Choroid plexus epithelial cell (primary cell): ENCODE results near the gene TRAF2.

Experiments
- DNase-seq: peaks from one replicate; pipeline ENCODE4 v3.0.0-alpha.2; 2010; ENCODE audit warnings: low read depth
- H3K4me3 ChIP-seq: 2 replicates; pipeline ENCODE4 v1.5.1; 2011; ENCODE audit warnings: low read depth, mild to moderate bottlenecking, control low read depth, low read length, moderate library complexity
- CTCF ChIP-seq: conservative IDR thresholded peaks from 2 replicates; pipeline ENCODE4 v1.5.1; 2011; ENCODE audit warnings: low read depth, mild to moderate bottlenecking, control low read depth, inconsistent platforms, low read length, moderate library complexity

Gene TRAF2

DNA sequence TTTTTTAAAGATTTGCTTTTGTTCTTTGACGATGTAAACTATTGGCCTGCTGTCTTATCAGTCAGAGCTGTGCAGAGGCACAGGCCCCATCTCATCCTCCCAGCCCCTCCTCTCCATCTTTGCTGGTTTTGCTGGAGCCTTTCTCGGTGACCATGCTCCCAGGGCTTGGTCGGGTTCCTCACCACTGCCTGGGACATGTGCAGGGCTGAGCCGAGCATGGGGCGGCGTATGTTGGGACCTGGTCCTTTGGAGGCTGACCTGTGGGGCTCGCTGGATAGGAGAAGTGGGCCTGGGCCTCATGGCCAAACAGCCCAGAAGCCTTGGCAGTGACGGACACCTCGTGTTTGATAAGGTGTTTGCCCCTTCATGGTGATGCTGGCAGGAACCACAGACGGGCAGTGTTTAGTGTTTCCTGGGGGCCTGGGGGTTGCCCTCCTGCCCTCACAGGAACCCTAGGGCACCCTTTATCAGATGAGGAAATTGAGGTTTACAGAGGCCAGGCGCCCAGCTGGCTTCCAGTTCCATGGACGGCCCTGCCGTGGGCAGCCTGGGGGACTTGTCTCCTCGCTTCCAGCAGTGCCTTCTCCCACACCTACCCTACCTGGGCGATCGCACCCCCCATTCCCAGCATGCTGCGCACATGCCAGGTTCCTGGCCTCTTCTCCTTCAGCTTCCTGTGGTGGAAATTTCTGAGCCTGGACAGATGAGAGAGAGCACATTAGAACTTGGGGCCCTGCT lies 27.6 kb downstream of the TRAF2 start:
- DNase-seq, result no peak
- no peak for TF ChIP-seq CTCF
- H3K4me3 ChIP-seq, result no peak overlapping the region

GRCh38 chr9:136915632-136916329 lies 29.5 kb downstream of the TRAF2 start:
- DNase-seq, result no peak
- TF ChIP-seq CTCF, result no peak
- no peak overlapping the region for H3K4me3 ChIP-seq

GRCh38 chr9:136916330-136917184 lies 30.2 kb downstream of the TRAF2 start:
- no peak for DNase-seq
- no peak overlapping the region for H3K4me3 ChIP-seq
- no peak for TF ChIP-seq CTCF

DNA sequence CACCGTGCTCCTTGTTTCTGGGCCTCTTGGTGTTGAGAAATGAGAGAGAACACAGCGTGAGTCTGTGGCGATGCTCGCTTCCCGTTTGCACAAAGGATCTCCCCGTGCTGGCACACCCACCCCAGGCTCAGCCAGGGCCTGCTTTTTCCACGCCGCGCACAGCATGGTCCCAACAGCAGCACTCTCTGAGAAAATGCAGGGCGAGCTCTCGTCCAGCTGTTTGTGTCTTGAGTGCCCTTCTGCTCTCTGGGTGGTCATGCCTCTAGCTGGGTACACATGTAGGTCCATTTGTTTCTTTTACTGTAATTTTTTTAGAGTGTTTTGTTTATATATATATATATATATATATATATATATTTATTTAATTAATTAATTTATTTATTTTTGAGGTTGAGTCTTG lies 31.6 kb downstream of the TRAF2 start:
- TF ChIP-seq CTCF, result no peak
- no peak overlapping the region for H3K4me3 ChIP-seq
- DNase-seq, result no peak

GRCh38 chr9:136920069-136920468 lies 33.8 kb downstream of the TRAF2 start:
- no peak for TF ChIP-seq CTCF
- DNase-seq, result no peak
- no peak overlapping the region for H3K4me3 ChIP-seq

DNA sequence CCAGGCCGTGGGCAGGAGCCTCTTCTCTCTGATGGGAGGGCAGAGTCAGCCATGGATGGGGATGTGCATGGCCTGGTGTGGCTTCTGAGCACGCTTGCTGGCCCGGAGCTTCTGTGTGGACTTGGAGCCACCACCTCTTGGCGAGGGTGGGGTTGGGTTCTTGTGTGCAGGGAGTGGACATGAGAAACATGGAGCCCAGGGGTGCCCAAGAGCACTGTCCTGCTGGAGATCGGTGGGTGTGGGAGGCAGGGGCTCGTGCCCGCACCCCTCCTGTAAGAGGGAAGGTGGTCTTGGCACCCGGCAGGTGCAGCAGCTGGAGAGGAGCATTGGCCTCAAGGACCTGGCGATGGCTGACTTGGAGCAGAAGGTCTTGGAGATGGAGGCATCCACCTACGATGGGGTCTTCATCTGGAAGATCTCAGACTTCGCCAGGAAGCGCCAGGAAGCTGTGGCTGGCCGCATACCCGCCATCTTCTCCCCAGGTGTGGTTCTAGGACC lies 34.5 kb downstream of the TRAF2 start:
- TF ChIP-seq CTCF, result no peak
- DNase-seq, result no peak
- no peak overlapping the region for H3K4me3 ChIP-seq
